ENCODE data around the gene CT47B1. TPM values are rescaled to one million over a fixed set of nuclear protein-coding genes. Genes with fewer than 3 reads are reported as not detected.

CT47B1 gene
- total and polyA plus RNA-seq, 3 donors from 2014 or later, result 5.9 to 17.9 (median 11.0) TPM

GRCh38 chrX:120825146-120825545 lies 50.5 kb downstream of the CT47B1 start:
- H3K4me1 ChIP-seq, result no peaks in the 10 kb centered on the region
- H3K27ac ChIP-seq, result no peak overlapping the region
- H3K9me3 ChIP-seq, result no peaks in the 10 kb centered on the region
- intact Hi-C loops (cut with DNase I; ENCODE audit: low total_unique reads), result no loop called here
- no peaks in the 10 kb centered on the region for H3K27me3 ChIP-seq
- H3K4me3 ChIP-seq, result no peak overlapping the region
- no peaks in the 10 kb centered on the region for H3K36me3 ChIP-seq (ENCODE audit: low read depth, missing control alignments)
- 59 to 87% methylated on average over 2 of the region's 2 CpGs for WGBS, 2 donors
- no peak for DNase-seq
- TF ChIP-seq CTCF (IDR thresholded peaks at IDR 0.05) (no peak), POLR2A (IDR thresholded peaks at IDR 0.05) (no peak)

DNA sequence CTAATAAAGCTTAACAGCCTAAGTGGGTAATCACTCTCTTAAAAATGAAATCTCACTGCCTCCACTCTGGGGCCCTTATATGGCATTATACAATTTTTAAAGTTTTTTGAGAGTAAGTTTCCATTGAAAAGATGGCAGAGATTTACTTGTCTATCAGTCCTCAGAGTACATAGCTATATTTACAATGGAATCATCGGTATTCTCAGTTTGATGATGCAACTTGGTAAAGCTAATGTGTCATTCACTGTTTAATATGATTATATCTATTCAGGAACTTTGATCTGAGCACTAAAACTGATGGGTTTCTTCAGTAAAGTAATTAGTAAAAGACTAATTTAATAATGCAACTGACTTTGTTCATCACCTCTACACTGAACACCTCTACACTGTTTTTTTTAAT lies 51.6 kb downstream of the CT47B1 start:
- DNase-seq, result no peak
- Histone ChIP-seq H3K4me3 (no peak overlapping the region), H3K9me3 (no peaks in the 10 kb centered on the region), H3K27ac (no peak overlapping the region), H3K36me3 (ENCODE audit: low read depth, missing control alignments) (no peaks in the 10 kb centered on the region), H3K4me1 (no peaks in the 10 kb centered on the region), H3K27me3 (no peaks in the 10 kb centered on the region)
- TF ChIP-seq POLR2A (IDR thresholded peaks at IDR 0.05) (no peak), CTCF (IDR thresholded peaks at IDR 0.05) (no peak)
- whole genome bisulfite sequencing, 2 donors, result 91 to 95% methylated on average over 1 of the region's 1 CpG
- intact Hi-C loops (cut with DNase I; ENCODE audit: low total_unique reads), result no loop called here

DNA sequence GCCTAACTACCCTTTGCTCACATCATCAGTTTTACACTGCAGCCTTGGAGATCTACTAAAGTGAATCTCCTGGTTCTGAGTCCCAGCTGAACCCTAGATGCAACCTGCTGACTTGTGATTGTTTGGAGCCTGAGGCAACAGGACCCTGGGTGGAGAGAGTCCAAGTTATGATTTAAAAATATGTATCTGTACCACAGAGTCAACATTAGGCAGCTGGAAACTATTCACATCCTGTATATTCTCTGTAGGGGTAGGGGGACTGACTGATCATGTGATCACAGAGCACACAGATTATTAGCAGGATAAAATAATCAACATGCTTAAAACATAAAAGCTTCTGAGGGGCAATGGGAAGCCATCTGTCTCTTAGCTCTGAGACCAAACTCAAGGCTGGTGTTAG lies 52.1 kb downstream of the CT47B1 start:
- H3K36me3 ChIP-seq (ENCODE audit: low read depth, missing control alignments), result no peaks in the 10 kb centered on the region

More for the DNA sequence above, 52.1 kb downstream of the CT47B1 start:
- Histone ChIP-seq H3K4me1 (no peaks in the 10 kb centered on the region), H3K27me3 (no peaks in the 10 kb centered on the region), H3K9me3 (no peaks in the 10 kb centered on the region), H3K4me3 (no peak overlapping the region), H3K27ac (no peak overlapping the region)
- DNase-seq, result no peak
- TF ChIP-seq CTCF (IDR thresholded peaks at IDR 0.05), result no peak
- TF ChIP-seq POLR2A (IDR thresholded peaks at IDR 0.05), result no peak
- intact Hi-C loops (cut with DNase I; ENCODE audit: low total_unique reads), result no loop called here

Small RNAs within 50 kb of the gene (small RNA-seq; reads per million reads assigned to genes)
- gene AC008162.1, result 0 reads per million in 2 donors

Other genes starting within 250 kb of the CT47B1 start
- gene C1GALT1C1, start 245.8 kb downstream of the CT47B1 start, total RNA-seq, result 10 to 100 TPM; 20.4 to 30.0 TPM
- gene C1GALT1C1, start 245.8 kb downstream of the CT47B1 start, polyA plus RNA-seq (ENCODE audit: insufficient read depth, low read depth, low replicate concordance), result 23.4 TPM
- not detected for gene CT47A11, start 61.3 kb upstream of the CT47B1 start, total RNA-seq
- not detected for gene CT47A11, start 61.3 kb upstream of the CT47B1 start, polyA plus RNA-seq (ENCODE audit: insufficient read depth, low read depth, low replicate concordance)
- not detected for gene CT47A10, start 66.2 kb upstream of the CT47B1 start, total RNA-seq
- not detected for gene CT47A10, start 66.2 kb upstream of the CT47B1 start, polyA plus RNA-seq (ENCODE audit: insufficient read depth, low read depth, low replicate concordance)
- gene CT47A9, start 71.0 kb upstream of the CT47B1 start, total RNA-seq, result not detected
- gene CT47A9, start 71.0 kb upstream of the CT47B1 start, polyA plus RNA-seq (ENCODE audit: insufficient read depth, low read depth, low replicate concordance), result not detected
- gene CT47A8, start 75.9 kb upstream of the CT47B1 start, total RNA-seq, result not detected
- not detected for gene CT47A8, start 75.9 kb upstream of the CT47B1 start, polyA plus RNA-seq (ENCODE audit: insufficient read depth, low read depth, low replicate concordance)
- not detected for gene CT47A7, start 80.7 kb upstream of the CT47B1 start, total RNA-seq
- gene CT47A7, start 80.7 kb upstream of the CT47B1 start, polyA plus RNA-seq (ENCODE audit: insufficient read depth, low read depth, low replicate concordance), result not detected
- 1 to 10 TPM; 3.1 to 3.8 TPM for gene CT47A6, start 85.6 kb upstream of the CT47B1 start, total RNA-seq
- gene CT47A6, start 85.6 kb upstream of the CT47B1 start, polyA plus RNA-seq (ENCODE audit: insufficient read depth, low read depth, low replicate concordance), result not detected
- gene CT47A5, start 90.5 kb upstream of the CT47B1 start, total RNA-seq, result not detected
- not detected for gene CT47A5, start 90.5 kb upstream of the CT47B1 start, polyA plus RNA-seq (ENCODE audit: insufficient read depth, low read depth, low replicate concordance)
- gene CT47A4, start 95.3 kb upstream of the CT47B1 start, total RNA-seq, result not detected
- gene CT47A4, start 95.3 kb upstream of the CT47B1 start, polyA plus RNA-seq (ENCODE audit: insufficient read depth, low read depth, low replicate concordance), result not detected
- not detected for gene CT47A3, start 100.2 kb upstream of the CT47B1 start, total RNA-seq
- gene CT47A3, start 100.2 kb upstream of the CT47B1 start, polyA plus RNA-seq (ENCODE audit: insufficient read depth, low read depth, low replicate concordance), result not detected
- gene CT47A2, start 105.1 kb upstream of the CT47B1 start, total RNA-seq, result not detected
- not detected for gene CT47A2, start 105.1 kb upstream of the CT47B1 start, polyA plus RNA-seq (ENCODE audit: insufficient read depth, low read depth, low replicate concordance)
- gene CT47A1, start 109.9 kb upstream of the CT47B1 start, total RNA-seq, result 1 to 10 TPM in 1 of 2 donors, not detected in 1; 2.0 TPM
- gene CT47A1, start 109.9 kb upstream of the CT47B1 start, polyA plus RNA-seq (ENCODE audit: insufficient read depth, low read depth, low replicate concordance), result not detected
- gene GLUD2, start 171.7 kb upstream of the CT47B1 start, total RNA-seq, result 100 to 1,000 TPM; 135 to 176 TPM
- gene GLUD2, start 171.7 kb upstream of the CT47B1 start, polyA plus RNA-seq (ENCODE audit: insufficient read depth, low read depth, low replicate concordance), result 68.5 TPM

Measured in testis (tissue), 3 donors.